Hepatocyte (in vitro differentiated cells): ENCODE measurements around the gene CDON. TPM values are rescaled to one million over a fixed set of nuclear protein-coding genes. Genes with fewer than 3 reads are reported as not detected.
A peak's percentile ranks its signal among the peaks of the same experiment; 100 is the strongest.

ENCODE experiments used
- DNase-seq: peaks from one replicate; pipeline ENCODE4 v3.0.0-alpha.2; 2016; ENCODE audit warnings: low spot score
- H2AFZ ChIP-seq: fragments of 200-600 bp; sonication (generic); 2 replicates; pipeline ENCODE4 v1.6.0; 2016; ENCODE audit warnings: antibody characterized with exemption, mild to moderate bottlenecking
- H3K27ac ChIP-seq: fragments of 200-600 bp; sonication (generic); 2 replicates; pipeline ENCODE4 v1.5.1; 2016; ENCODE audit warnings: mild to moderate bottlenecking
- H3K27me3 ChIP-seq: fragments of 200-600 bp; sonication (generic); 2 replicates; pipeline ENCODE4 v1.6.1; 2016
- H3K36me3 ChIP-seq: fragments of 200-600 bp; sonication (generic); replicated peaks from 2 replicates; pipeline ENCODE4 v1.5.1; 2016; ENCODE audit warnings: low read depth; ENCODE audit not compliant: insufficient read depth
- H3K4me1 ChIP-seq: fragments of 200-600 bp; sonication (generic); 2 replicates; pipeline ENCODE4 v1.5.1; 2016; ENCODE audit warnings: mild to moderate bottlenecking, moderate library complexity; ENCODE audit not compliant: insufficient read depth
- H3K4me2 ChIP-seq: fragments of 200-600 bp; sonication (generic); 2 replicates; pipeline ENCODE4 v1.6.0; 2016
- H3K4me3 ChIP-seq: fragments of 200-600 bp; sonication (generic); 2 replicates; pipeline ENCODE4 v1.5.1; 2016; ENCODE audit warnings: mild to moderate bottlenecking
- H3K79me2 ChIP-seq: fragments of 200-600 bp; sonication (generic); 2 replicates; pipeline ENCODE4 v1.6.0; 2017; ENCODE audit warnings: mild to moderate bottlenecking
- H3K9me2 ChIP-seq: fragments of 200-600 bp; sonication (generic); replicated peaks from 2 replicates; pipeline ENCODE4 v1.6.0; 2017; ENCODE audit warnings: mild to moderate bottlenecking; ENCODE audit not compliant: insufficient read depth
- H3K9me3 ChIP-seq: fragments of 200-600 bp; sonication (generic); 2 replicates; pipeline ENCODE4 v1.5.1; 2016; ENCODE audit warnings: low read depth, mild to moderate bottlenecking
- H4K20me1 ChIP-seq: fragments of 200-600 bp; sonication (generic); 2 replicates; pipeline ENCODE4 v1.6.0; 2016; ENCODE audit warnings: mild to moderate bottlenecking; ENCODE audit not compliant: insufficient read depth, poor library complexity, severe bottlenecking
- CTCF ChIP-seq: fragments of 200-600 bp; sonication (generic); IDR thresholded peaks from 2 replicates; pipeline ENCODE4 v1.5.1; 2016; ENCODE audit warnings: antibody characterized with exemption, mild to moderate bottlenecking; ENCODE audit not compliant: poor library complexity
- EZH2 ChIP-seq: fragments of 200-600 bp; sonication (generic); IDR thresholded peaks from 2 replicates; pipeline ENCODE4 v1.6.1; 2016; ENCODE audit warnings: antibody characterized with exemption, mild to moderate bottlenecking, borderline replicate concordance
- EZH2phosphoT487 ChIP-seq: fragments of 200-600 bp; sonication (generic); IDR thresholded peaks from one replicate; pipeline ENCODE4 v1.6.1; 2018; ENCODE audit warnings: antibody characterized with exemption, mild to moderate bottlenecking, low read depth, moderate library complexity; ENCODE audit not compliant: unreplicated experiment, severe bottlenecking
- WGBS: methylation state at CpG from one replicate; pipeline ENCODE4 v1.1.6; 2016; ENCODE audit warnings: low lambda C conversion rate; ENCODE audit errors: missing lambda C conversion rate; 5-methylcytosine and 5-hydroxymethylcytosine counted together
- polyA plus RNA-seq: library from polyadenylated mRNA; unstranded; fragments of >200 nt; fragmentation: Nextera tagmentation; extraction: Ambion mirVana; gene quantifications from 2 replicates; pipeline ENCODE4 v1.2.1, GENCODE V29; 2016
- total RNA-seq: library from RNA; depleted of rRNA; stranded (reverse); fragments of >200 nt; gene quantifications from 2 replicates; pipeline ENCODE4 v1.2.3, GENCODE V29; 2014

The CDON gene
- total and polyA plus RNA-seq, 2 experiments from 2014 or later, result 17.5 to 41.9 TPM

GRCh38 chr11:125925247-125925740, 137.4 kb downstream of the CDON start:
- peaks cover 15% of the 10 kb centered on the region for H3K4me1 ChIP-seq
- H3K4me3 ChIP-seq, result no peak overlapping the region
- H3K79me2 ChIP-seq, result no peaks in the 10 kb centered on the region
- no peak overlapping the region for H2AFZ ChIP-seq
- WGBS, result 41% methylated on average over 6 of the region's 6 CpGs
- DNase-seq, result peak; percentile 74
- H3K9me3 ChIP-seq, result no peaks in the 10 kb centered on the region
- H3K9me2 ChIP-seq, result no peaks in the 10 kb centered on the region
- H3K36me3 ChIP-seq, result no peaks in the 10 kb centered on the region
- H4K20me1 ChIP-seq, result no peaks in the 10 kb centered on the region
- TF ChIP-seq EZH2phosphoT487, result no peak
- peak; percentile 23 for TF ChIP-seq CTCF
- no peaks in the 10 kb centered on the region for H3K27me3 ChIP-seq
- no peak overlapping the region for H3K4me2 ChIP-seq
- peak overlapping the region; percentile 63 for H3K27ac ChIP-seq

- Histone ChIP-seq H3K27ac (peak overlapping the region; percentile 63), H3K9me2 (no peaks in the 10 kb centered on the region), H3K4me1 (peaks cover 15% of the 10 kb centered on the region), H3K4me2 (no peak overlapping the region), H3K79me2 (no peaks in the 10 kb centered on the region), H3K36me3 (no peaks in the 10 kb centered on the region), H3K27me3 (no peaks in the 10 kb centered on the region), H3K4me3 (no peak overlapping the region), H3K9me3 (no peaks in the 10 kb centered on the region), H4K20me1 (no peaks in the 10 kb centered on the region), H2AFZ (no peak overlapping the region)
- 85% methylated on average over 9 of the region's 9 CpGs for WGBS
- TF ChIP-seq EZH2phosphoT487 (no peak), CTCF (no peak), EZH2 (no peak)
- no peak for DNase-seq
These were observed 138.2 kb downstream of the CDON start for GRCh38 chr11:125924384-125925007.

- H3K9me3 ChIP-seq, result no peaks in the 10 kb centered on the region
- H3K27ac ChIP-seq, result no peak overlapping the region
- no peak overlapping the region for H2AFZ ChIP-seq
- H3K4me1 ChIP-seq, result peaks cover 15% of the 10 kb centered on the region
- H3K9me2 ChIP-seq, result no peaks in the 10 kb centered on the region
- no peak overlapping the region for H3K4me2 ChIP-seq
- no peak for DNase-seq
- TF ChIP-seq CTCF, result no peak
- TF ChIP-seq EZH2, result no peak
- TF ChIP-seq EZH2phosphoT487, result no peak
- no peaks in the 10 kb centered on the region for H3K79me2 ChIP-seq
- H3K27me3 ChIP-seq, result no peaks in the 10 kb centered on the region
- no peak overlapping the region for H3K4me3 ChIP-seq
- WGBS, result 94% methylated on average over 8 of the region's 8 CpGs
- H3K36me3 ChIP-seq, result no peaks in the 10 kb centered on the region
- H4K20me1 ChIP-seq, result no peaks in the 10 kb centered on the region
These were observed 139.0 kb downstream of the CDON start for GRCh38 chr11:125923633-125924032.
